GM23338 (cell line): ENCODE measurements around the gene FAM47A. TPM values are rescaled to one million over a fixed set of nuclear protein-coding genes. Genes with fewer than 3 reads are reported as not detected.

ENCODE experiments used
- EZH2 ChIP-seq: fragments of 200-600 bp; sonication (generic); IDR thresholded peaks from one replicate; pipeline ENCODE4 v1.8.0; 2017; ENCODE audit warnings: antibody characterized with exemption, mild to moderate bottlenecking, low read depth; ENCODE audit not compliant: unreplicated experiment
- EZH2phosphoT487 ChIP-seq: fragments of 200-600 bp; sonication (generic); IDR thresholded peaks from one replicate; pipeline ENCODE4 v1.8.1; 2018; ENCODE audit warnings: antibody characterized with exemption; ENCODE audit not compliant: unreplicated experiment
- JUNB ChIP-seq: IDR thresholded peaks from one replicate; pipeline ENCODE4 v1.6.1; 2016; ENCODE audit warnings: antibody characterized with exemption; ENCODE audit not compliant: unreplicated experiment
- polyA plus RNA-seq: library from polyadenylated mRNA; unstranded; fragments of >200 nt; fragmentation: Nextera tagmentation; extraction: Ambion mirVana; gene quantifications from 2 replicates; pipeline ENCODE4 v1.2.1, GENCODE V29; 2016
- total RNA-seq: library from RNA; depleted of rRNA; stranded (reverse); fragments of >200 nt; shearing (Covaris generic); gene quantifications from 2 replicates; pipeline ENCODE4 v1.2.3, GENCODE V29; 2014
- TF ChIP-seq, protein P1 (sequence below): fragments of 250-450 bp; sonication (Bioruptor Pico); IDR thresholded peaks from 2 replicates; pipeline ENCODE4 v1.5.0; 2020; ENCODE audit warnings: mild to moderate bottlenecking, moderate library complexity
- TF ChIP-seq, protein P2 (sequence below), 2 experiments: fragments of 200-600 bp in 1 of 2; sonication (generic) in 1 of 2; conservative IDR thresholded peaks; 2 replicates each; pipeline versions ENCODE4 v1.5.1 to v1.6.1; 2016 to 2017; ENCODE audit warnings: antibody characterized with exemption in 2 of 2, low read depth in 2 of 2, mild to moderate bottlenecking in 2 of 2, moderate library complexity in 1 of 2

FAM47A gene
- total and polyA plus RNA-seq, 2 experiments from 2014 or later: not detected

DNA sequence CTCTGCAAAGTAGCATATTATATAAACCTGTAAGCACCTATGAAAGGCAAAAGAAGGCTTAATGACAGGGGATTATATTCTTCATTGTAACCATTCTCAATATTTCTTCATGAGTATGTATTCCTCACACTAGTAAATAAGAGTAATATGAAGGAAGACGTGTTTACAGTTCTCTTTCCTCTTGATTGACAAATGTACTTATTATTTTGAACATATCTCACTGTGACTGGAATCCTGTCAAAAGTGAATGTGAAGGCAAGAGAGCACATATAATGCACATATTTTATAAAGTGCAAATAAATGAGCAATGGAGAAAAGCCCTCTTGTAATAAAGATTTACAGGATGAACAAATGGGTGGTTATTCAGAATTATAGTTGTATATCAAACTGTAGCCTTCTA, 19.7 kb downstream of the FAM47A start (continued):
- TF ChIP-seq, protein P1, sequence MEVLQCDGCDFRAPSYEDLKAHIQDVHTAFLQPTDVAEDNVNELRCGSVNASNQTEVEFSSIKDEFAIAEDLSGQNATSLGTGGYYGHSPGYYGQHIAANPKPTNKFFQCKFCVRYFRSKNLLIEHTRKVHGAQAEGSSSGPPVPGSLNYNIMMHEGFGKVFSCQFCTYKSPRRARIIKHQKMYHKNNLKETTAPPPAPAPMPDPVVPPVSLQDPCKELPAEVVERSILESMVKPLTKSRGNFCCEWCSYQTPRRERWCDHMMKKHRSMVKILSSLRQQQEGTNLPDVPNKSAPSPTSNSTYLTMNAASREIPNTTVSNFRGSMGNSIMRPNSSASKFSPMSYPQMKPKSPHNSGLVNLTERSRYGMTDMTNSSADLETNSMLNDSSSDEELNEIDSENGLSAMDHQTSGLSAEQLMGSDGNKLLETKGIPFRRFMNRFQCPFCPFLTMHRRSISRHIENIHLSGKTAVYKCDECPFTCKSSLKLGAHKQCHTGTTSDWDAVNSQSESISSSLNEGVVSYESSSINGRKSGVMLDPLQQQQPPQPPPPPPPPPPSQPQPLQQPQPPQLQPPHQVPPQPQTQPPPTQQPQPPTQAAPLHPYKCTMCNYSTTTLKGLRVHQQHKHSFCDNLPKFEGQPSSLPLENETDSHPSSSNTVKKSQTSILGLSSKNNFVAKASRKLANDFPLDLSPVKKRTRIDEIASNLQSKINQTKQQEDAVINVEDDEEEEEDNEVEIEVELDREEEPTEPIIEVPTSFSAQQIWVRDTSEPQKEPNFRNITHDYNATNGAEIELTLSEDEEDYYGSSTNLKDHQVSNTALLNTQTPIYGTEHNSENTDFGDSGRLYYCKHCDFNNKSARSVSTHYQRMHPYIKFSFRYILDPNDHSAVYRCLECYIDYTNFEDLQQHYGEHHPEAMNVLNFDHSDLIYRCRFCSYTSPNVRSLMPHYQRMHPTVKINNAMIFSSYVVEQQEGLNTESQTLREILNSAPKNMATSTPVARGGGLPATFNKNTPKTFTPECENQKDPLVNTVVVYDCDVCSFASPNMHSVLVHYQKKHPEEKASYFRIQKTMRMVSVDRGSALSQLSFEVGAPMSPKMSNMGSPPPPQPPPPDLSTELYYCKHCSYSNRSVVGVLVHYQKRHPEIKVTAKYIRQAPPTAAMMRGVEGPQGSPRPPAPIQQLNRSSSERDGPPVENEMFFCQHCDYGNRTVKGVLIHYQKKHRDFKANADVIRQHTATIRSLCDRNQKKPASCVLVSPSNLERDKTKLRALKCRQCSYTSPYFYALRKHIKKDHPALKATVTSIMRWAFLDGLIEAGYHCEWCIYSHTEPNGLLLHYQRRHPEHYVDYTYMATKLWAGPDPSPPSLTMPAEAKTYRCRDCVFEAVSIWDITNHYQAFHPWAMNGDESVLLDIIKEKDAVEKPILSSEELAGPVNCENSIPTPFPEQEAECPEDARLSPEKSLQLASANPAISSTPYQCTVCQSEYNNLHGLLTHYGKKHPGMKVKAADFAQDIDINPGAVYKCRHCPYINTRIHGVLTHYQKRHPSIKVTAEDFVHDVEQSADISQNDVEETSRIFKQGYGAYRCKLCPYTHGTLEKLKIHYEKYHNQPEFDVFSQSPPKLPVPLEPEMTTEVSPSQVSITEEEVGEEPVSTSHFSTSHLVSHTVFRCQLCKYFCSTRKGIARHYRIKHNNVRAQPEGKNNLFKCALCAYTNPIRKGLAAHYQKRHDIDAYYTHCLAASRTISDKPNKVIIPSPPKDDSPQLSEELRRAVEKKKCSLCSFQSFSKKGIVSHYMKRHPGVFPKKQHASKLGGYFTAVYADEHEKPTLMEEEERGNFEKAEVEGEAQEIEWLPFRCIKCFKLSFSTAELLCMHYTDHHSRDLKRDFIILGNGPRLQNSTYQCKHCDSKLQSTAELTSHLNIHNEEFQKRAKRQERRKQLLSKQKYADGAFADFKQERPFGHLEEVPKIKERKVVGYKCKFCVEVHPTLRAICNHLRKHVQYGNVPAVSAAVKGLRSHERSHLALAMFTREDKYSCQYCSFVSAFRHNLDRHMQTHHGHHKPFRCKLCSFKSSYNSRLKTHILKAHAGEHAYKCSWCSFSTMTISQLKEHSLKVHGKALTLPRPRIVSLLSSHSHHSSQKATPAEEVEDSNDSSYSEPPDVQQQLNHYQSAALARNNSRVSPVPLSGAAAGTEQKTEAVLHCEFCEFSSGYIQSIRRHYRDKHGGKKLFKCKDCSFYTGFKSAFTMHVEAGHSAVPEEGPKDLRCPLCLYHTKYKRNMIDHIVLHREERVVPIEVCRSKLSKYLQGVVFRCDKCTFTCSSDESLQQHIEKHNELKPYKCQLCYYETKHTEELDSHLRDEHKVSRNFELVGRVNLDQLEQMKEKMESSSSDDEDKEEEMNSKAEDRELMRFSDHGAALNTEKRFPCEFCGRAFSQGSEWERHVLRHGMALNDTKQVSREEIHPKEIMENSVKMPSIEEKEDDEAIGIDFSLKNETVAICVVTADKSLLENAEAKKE (CRISPR knock-in tag): no peak
- TF ChIP-seq JUNB (no peak), EZH2 (no peak), EZH2phosphoT487 (no peak)
- TF ChIP-seq, protein P2, sequence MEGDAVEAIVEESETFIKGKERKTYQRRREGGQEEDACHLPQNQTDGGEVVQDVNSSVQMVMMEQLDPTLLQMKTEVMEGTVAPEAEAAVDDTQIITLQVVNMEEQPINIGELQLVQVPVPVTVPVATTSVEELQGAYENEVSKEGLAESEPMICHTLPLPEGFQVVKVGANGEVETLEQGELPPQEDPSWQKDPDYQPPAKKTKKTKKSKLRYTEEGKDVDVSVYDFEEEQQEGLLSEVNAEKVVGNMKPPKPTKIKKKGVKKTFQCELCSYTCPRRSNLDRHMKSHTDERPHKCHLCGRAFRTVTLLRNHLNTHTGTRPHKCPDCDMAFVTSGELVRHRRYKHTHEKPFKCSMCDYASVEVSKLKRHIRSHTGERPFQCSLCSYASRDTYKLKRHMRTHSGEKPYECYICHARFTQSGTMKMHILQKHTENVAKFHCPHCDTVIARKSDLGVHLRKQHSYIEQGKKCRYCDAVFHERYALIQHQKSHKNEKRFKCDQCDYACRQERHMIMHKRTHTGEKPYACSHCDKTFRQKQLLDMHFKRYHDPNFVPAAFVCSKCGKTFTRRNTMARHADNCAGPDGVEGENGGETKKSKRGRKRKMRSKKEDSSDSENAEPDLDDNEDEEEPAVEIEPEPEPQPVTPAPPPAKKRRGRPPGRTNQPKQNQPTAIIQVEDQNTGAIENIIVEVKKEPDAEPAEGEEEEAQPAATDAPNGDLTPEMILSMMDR (conservative IDR thresholded peaks at IDR 0.05; ENCODE audit: low read depth in 2 of 2): no peak
